Pancreas (tissue), 10 donors: ENCODE results near the gene CACNA2D3. TPM values are rescaled to one million over a fixed set of nuclear protein-coding genes. Genes with fewer than 3 reads are reported as not detected.

Experiments used
- ATAC-seq, 4 donors: fragments of 200-7000 bp; cut with Tn5 transposase; one replicate each; pipeline versions ENCODE4 v1.8.0 to v1.9.1; 2020; ENCODE audit warnings: mild to moderate bottlenecking in 4 of 4, moderate library complexity in 4 of 4
- DNase-seq, 6 donors: peaks; one replicate each; pipeline ENCODE4 v3.0.0-alpha.2; 2020
- FAIRE-seq: peaks from 2 replicates; lab custom pipeline; 2012; peaks lifted over from hg19 to GRCh38; lab: Jason Lieb, UNC
- H3K27ac ChIP-seq, 4 donors: fragments of 200-600 bp; sonication (generic); 1 replicate in 3 of 4; 2 replicates in 1 of 4; pipeline versions ENCODE4 v1.5.0 to v1.8.0; 2020
- H3K27me3 ChIP-seq, 4 donors: fragments of 200-600 bp; one replicate each; pipeline ENCODE4 v1.8.0; 2021
- H3K36me3 ChIP-seq, 3 donors: fragments of 200-600 bp; sonication (generic) in 1 of 3; one replicate each; pipeline versions ENCODE4 v1.5.0 to v1.8.0; 2020 to 2021
- H3K4me1 ChIP-seq, 3 donors: fragments of 200-600 bp; one replicate each; pipeline ENCODE4 v1.8.0; 2021
- H3K4me3 ChIP-seq, 4 donors: fragments of 200-600 bp; sonication (generic) in 2 of 4; one replicate each; pipeline versions ENCODE4 v1.5.0 to v1.8.0; 2020 to 2021
- H3K9me3 ChIP-seq, 4 donors: fragments of 200-600 bp; one replicate each; pipeline ENCODE4 v1.8.0; 2021
- whole genome bisulfite sequencing, 2 donors: extraction: QIAGEN DNeasy Blood & Tissue Kit; methylation state at CpG; one replicate each; pipeline ENCODE4 v1.1.7; 2013; 5-methylcytosine and 5-hydroxymethylcytosine counted together
- intact Hi-C, 3 donors: fragments of 100-400 bp; cut with DNase I; formaldehyde crosslinking; loops; one replicate each; pipeline versions ENCODE4 v1.11.1 to v1.14.2; 2022
- polyA plus RNA-seq, 2 donors: library from polyadenylated mRNA; stranded (reverse); fragments of 200-250 nt; gene quantifications; one replicate each; pipeline ENCODE4 v1.2.3, GENCODE V29; 2013
- total RNA-seq, 6 donors: library from RNA; stranded (reverse); fragmentation: NEBNext Ultra II Directional in 4 of 6; extraction: Animal tissue kit (Norgen Biotek cat#: 25700) in 4 of 6; gene quantifications; one replicate each; pipeline versions ENCODE4 v1.2.1 to v1.2.4, GENCODE V29; 2021 to 2023
- TF ChIP-seq, protein P1 (sequence below), 4 donors: fragments of 200-600 bp; sonication (generic) in 3 of 4; IDR thresholded peaks; one replicate each; pipeline versions ENCODE4 v1.5.0 to v1.8.0; 2021; ENCODE audit warnings: antibody characterized with exemption in 4 of 4
- donor health status: healthy with polysubstance abuse.
- donor health status: DM: no; HTN: no; CAD: no; lungs with moderate emphysema.
- donor health status: DM: no; HTN: no; CAD: no.
- donor health status: control.
- donor health status: control.
- donor health status: Bipolar disorder and iron deficiency.
- donor health status: DM: yes; HTN: yes; CAD: no.
- donor health status: DM: no; HTN: no; CAD: no.
- donor health status: DM: no; HTN: no; CAD: no.
- donor health status: DM: yes; HTN: yes; CAD: no.

CACNA2D3 gene
- total and polyA plus RNA-seq, 8 donors, result 0.19 to 0.75 (median 0.37) TPM; not detected in 2

DNA sequence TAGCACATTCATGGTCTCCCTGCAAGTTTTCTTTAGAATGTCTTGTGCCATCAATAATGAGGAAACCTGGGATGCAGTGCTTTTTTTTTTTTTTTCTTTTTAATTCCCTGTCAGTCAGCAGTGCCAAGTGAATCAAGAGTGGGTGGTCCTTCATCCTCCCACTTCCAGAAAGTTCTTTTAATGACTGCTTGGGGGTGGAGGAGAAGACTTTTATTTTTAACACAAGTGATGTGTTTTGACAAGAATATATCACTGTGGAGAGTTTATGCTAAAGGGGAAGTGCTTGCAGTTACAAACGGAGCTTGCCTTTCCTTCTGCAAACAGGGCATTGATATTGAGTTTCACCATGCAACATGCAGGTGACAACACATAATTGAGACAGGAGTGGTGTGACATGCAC lies 69.7 kb downstream of the CACNA2D3 start:
- Histone ChIP-seq H3K27me3 (no peaks in the 10 kb centered on the region), H3K9me3 (no peaks in the 10 kb centered on the region), H3K36me3 (no peaks in the 10 kb centered on the region), H3K4me1 (no peaks in the 10 kb centered on the region), H3K4me3 (no peak overlapping the region), H3K27ac (no peak overlapping the region)
- ATAC-seq, result no peak
- DNase-seq, result no peak
- 15 to 21% methylated on average over 1 of the region's 1 CpG for WGBS, 2 donors
- no peak for FAIRE-seq
- intact Hi-C loops, result no loop called here
- TF ChIP-seq, protein P1, sequence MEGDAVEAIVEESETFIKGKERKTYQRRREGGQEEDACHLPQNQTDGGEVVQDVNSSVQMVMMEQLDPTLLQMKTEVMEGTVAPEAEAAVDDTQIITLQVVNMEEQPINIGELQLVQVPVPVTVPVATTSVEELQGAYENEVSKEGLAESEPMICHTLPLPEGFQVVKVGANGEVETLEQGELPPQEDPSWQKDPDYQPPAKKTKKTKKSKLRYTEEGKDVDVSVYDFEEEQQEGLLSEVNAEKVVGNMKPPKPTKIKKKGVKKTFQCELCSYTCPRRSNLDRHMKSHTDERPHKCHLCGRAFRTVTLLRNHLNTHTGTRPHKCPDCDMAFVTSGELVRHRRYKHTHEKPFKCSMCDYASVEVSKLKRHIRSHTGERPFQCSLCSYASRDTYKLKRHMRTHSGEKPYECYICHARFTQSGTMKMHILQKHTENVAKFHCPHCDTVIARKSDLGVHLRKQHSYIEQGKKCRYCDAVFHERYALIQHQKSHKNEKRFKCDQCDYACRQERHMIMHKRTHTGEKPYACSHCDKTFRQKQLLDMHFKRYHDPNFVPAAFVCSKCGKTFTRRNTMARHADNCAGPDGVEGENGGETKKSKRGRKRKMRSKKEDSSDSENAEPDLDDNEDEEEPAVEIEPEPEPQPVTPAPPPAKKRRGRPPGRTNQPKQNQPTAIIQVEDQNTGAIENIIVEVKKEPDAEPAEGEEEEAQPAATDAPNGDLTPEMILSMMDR (IDR thresholded peaks at IDR 0.05), result no peak

DNA sequence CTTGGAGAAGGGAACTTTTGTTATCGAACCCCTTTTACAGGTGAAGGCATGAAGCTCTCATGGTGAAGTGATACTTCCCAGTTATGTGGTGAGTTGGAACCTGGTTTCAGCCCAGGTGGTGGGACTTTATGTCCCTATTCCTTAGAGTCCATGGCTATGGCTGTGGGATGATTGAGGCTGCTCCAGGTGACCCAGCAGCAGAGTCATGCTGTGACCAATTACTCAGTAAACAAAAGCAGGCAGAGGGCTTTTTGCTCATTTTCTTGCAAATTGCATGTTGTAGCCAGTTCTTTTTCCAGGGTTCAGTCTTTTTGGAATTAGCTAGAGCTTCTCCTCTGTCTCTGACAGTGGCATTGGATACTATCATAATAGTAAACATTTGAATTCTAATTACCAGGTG lies 70.7 kb downstream of the CACNA2D3 start:
- 59 to 74% methylated on average over 1 of the region's 1 CpG for WGBS, 2 donors
- Histone ChIP-seq H3K4me1 (no peaks in the 10 kb centered on the region), H3K27ac (no peak overlapping the region), H3K36me3 (no peaks in the 10 kb centered on the region), H3K27me3 (no peaks in the 10 kb centered on the region), H3K9me3 (no peaks in the 10 kb centered on the region), H3K4me3 (no peak overlapping the region)
- ATAC-seq (no peak), DNase-seq (no peak), FAIRE-seq (no peak)
- intact Hi-C loops, result no loop called here
- TF ChIP-seq, protein P1 (IDR thresholded peaks at IDR 0.05), result no peak

DNA sequence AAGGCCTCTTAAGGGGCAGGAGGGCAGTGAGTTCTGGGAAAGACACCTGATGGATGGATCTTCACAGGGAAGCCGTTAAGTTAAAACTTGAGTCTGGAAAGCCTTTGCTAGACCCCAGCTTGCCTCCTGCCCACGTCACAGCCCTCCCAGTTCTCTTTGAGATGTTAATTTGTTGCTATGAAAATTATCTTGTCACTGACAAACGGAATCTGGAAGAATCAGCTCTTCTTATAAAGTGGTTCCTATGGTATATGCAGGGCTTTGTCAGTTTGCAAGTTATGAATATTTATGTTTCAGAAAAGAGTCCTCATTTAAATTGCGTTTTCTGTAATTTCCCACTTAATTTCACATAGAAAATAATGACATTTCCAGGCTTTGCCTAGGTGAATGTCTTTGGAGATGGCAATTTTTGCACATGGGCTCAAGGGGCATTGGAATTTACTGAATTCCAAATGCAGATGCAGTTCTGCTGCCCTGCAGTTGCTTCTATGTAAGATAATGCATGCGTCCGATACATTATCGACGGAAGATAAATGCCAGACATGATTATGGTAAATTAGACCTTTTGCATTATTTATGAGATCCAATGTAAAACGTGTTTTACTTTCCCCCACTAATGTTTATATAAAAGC lies 74.1 kb downstream of the CACNA2D3 start:
- no peak for ATAC-seq
- TF ChIP-seq, protein P1 (IDR thresholded peaks at IDR 0.05), result no peak
- 63 to 70% methylated on average over 9 of the region's 9 CpGs for WGBS, 2 donors
- no peak for DNase-seq
- Histone ChIP-seq H3K4me3 (no peak overlapping the region), H3K27me3 (no peaks in the 10 kb centered on the region), H3K36me3 (no peaks in the 10 kb centered on the region), H3K9me3 (no peaks in the 10 kb centered on the region), H3K27ac (no peak overlapping the region), H3K4me1 (no peaks in the 10 kb centered on the region)
- intact Hi-C loops, result no loop called here
- no peak for FAIRE-seq

DNA sequence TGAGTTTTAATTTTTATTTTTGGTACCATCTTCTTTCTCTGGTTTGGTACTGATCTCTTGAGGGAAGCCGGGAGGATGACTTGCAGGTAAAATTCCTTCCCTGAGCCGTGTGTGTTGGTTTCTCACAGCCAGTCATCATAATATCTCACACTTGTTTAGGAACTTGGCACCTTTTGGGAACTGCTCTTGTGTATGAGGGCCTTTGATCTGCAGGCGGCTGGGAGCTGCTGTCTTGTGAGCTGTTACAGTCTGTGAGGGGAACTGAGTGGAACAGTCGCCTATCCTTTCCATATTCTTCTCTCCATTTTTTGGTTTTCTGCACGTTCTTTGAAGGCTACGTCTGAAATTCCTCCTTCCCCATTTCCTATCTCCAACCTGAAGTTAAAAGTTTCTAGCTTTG lies 75.2 kb downstream of the CACNA2D3 start:
- no peaks in the 10 kb centered on the region for H3K4me1 ChIP-seq
- intact Hi-C loops, result no loop called here

DNA sequence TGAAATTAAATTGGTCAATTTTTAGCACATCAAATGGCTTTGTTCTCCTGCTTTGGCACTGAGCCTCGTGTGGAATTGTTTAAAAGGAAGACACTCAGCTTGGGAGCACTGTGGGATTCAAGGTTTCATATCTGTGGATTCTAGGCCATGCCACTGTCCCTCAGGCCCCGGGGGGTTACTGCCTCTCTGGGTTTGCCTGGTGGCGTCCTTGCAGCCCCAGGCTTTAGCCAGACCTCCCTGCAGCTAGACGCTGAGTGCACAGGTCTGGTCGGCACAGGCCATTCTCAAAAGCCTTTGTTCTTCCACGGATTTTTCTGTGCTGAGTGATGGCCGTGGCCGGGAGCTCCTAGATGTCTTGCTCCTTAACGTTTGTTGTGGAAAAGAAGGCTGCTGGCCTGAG lies 76.2 kb downstream of the CACNA2D3 start:
- H3K4me1 ChIP-seq, result no peaks in the 10 kb centered on the region
- ATAC-seq, result no peak
- H3K4me3 ChIP-seq, result no peak overlapping the region
- DNase-seq, result no peak
- intact Hi-C loops, result no loop called here
- no peaks in the 10 kb centered on the region for H3K36me3 ChIP-seq
- 55 to 60% methylated on average over 9 of the region's 9 CpGs for WGBS, 2 donors
- no peaks in the 10 kb centered on the region for H3K9me3 ChIP-seq
- H3K27ac ChIP-seq, result no peak overlapping the region
- TF ChIP-seq, protein P1 (IDR thresholded peaks at IDR 0.05), result no peak
- no peak for FAIRE-seq
- no peaks in the 10 kb centered on the region for H3K27me3 ChIP-seq

More for the DNA sequence above, 75.2 kb downstream of the CACNA2D3 start:
- Histone ChIP-seq H3K36me3 (no peaks in the 10 kb centered on the region), H3K4me3 (no peak overlapping the region), H3K9me3 (no peaks in the 10 kb centered on the region), H3K27me3 (no peaks in the 10 kb centered on the region), H3K27ac (no peak overlapping the region)
- 51 to 52% methylated on average over 6 of the region's 6 CpGs for WGBS, 2 donors
- FAIRE-seq (no peak), ATAC-seq (no peak), DNase-seq (no peak)
- TF ChIP-seq, protein P1 (IDR thresholded peaks at IDR 0.05), result no peak
